PFSK-1 (cell line): ENCODE results near the gene NCOA3.

ENCODE experiments used
- POLR2AphosphoS5 ChIP-seq: IDR thresholded peaks from 2 replicates; pipeline ENCODE4 v1.6.1; 2012; ENCODE audit warnings: low read depth, mild to moderate bottlenecking, control low read depth, low read length, moderate library complexity
- SIN3A ChIP-seq: IDR thresholded peaks from 2 replicates; pipeline ENCODE4 v1.6.1; 2012; ENCODE audit warnings: mild to moderate bottlenecking, low read length, moderate library complexity, borderline replicate concordance; ENCODE audit not compliant: insufficient read depth

DNA sequence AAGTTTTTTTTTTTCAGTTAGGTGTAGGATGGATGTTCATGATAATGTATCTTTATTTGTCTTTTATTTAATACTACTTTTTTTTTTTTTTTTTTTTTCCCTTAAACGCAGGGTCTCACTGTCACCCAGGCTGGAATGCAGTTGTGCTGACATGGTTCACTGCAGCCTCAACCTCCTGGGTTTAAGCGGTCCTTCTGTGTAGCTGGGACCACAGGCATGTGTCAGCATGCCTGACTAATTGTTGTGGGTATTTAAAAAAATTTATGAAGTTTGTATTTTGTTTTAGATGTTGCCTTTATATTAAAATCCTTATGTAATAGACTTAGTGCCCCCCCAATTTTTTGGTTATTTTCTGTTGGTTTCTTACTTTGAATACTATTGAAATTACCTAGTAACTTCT is 42.6 kb downstream of the NCOA3 start:
- TF ChIP-seq POLR2AphosphoS5 (no peak), SIN3A (no peak)
